ENCODE results near the gene SECISBP2.

The SECISBP2 gene

DNA sequence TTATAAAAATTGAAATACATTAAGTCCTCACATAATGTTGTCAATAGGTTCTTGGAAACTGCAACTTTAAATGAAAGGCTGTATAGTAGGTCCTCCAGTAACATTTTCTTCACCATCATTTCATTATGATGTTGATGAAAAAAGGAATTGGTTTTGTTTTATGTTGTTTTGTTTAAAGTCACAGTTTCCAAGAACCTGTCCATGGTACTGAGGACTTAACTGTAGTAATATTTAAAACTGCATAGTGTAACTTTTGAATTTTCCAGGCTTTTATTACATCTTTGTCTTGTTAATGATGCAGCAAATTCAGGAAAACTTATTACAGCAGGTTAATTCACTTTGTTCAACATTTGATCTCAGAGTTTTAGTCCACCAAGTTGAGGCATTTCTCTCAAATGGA is 11.6 kb downstream of the SECISBP2 start:
- TF ChIP-seq, protein P1, sequence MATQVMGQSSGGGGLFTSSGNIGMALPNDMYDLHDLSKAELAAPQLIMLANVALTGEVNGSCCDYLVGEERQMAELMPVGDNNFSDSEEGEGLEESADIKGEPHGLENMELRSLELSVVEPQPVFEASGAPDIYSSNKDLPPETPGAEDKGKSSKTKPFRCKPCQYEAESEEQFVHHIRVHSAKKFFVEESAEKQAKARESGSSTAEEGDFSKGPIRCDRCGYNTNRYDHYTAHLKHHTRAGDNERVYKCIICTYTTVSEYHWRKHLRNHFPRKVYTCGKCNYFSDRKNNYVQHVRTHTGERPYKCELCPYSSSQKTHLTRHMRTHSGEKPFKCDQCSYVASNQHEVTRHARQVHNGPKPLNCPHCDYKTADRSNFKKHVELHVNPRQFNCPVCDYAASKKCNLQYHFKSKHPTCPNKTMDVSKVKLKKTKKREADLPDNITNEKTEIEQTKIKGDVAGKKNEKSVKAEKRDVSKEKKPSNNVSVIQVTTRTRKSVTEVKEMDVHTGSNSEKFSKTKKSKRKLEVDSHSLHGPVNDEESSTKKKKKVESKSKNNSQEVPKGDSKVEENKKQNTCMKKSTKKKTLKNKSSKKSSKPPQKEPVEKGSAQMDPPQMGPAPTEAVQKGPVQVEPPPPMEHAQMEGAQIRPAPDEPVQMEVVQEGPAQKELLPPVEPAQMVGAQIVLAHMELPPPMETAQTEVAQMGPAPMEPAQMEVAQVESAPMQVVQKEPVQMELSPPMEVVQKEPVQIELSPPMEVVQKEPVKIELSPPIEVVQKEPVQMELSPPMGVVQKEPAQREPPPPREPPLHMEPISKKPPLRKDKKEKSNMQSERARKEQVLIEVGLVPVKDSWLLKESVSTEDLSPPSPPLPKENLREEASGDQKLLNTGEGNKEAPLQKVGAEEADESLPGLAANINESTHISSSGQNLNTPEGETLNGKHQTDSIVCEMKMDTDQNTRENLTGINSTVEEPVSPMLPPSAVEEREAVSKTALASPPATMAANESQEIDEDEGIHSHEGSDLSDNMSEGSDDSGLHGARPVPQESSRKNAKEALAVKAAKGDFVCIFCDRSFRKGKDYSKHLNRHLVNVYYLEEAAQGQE (IDR thresholded peaks at IDR 0.05; ENCODE audit: insufficient read depth in 1 of 2, low read depth in 2 of 2, low read length in 2 of 2), result no peak
- no peak for TF ChIP-seq TAF1 (IDR thresholded peaks at IDR 0.05; ENCODE audit: borderline replicate concordance, insufficient read depth, low read length)
- no peak for TF ChIP-seq SIN3A (IDR thresholded peaks at IDR 0.05; ENCODE audit: borderline replicate concordance, insufficient read depth, low read length)
- no peak for TF ChIP-seq FOXP2 (optimal IDR thresholded peaks at IDR 0.05; ENCODE audit: borderline replicate concordance, extremely low read depth, extremely low read length, insufficient read depth)
- no peak for TF ChIP-seq POLR2AphosphoS5 (IDR thresholded peaks at IDR 0.05; ENCODE audit: low read depth, low read length)

DNA sequence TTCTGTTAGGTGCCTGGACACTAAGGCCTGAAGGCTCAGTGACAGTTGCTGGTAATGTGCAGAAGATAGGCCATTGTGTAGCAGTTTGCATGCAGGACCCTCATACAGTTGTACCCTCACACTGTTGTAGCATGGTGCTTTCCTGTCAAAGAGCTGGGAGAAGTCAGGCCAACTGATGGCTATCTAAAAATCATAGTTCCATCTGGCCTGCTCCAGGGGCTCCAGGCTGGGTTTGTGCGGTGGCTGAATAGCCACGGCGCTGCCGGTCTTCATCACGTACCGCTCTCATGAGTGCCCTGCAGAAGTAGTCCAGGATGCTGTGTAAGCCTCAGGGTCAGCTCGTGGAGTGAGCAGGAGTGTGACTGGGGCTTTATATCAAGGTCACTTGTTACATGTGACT is 12.2 kb downstream of the SECISBP2 start:
- TF ChIP-seq POLR2AphosphoS5 (IDR thresholded peaks at IDR 0.05; ENCODE audit: low read depth, low read length), result no peak
- no peak for TF ChIP-seq TAF1 (IDR thresholded peaks at IDR 0.05; ENCODE audit: borderline replicate concordance, insufficient read depth, low read length)
- TF ChIP-seq, protein P1 (IDR thresholded peaks at IDR 0.05; ENCODE audit: insufficient read depth in 1 of 2, low read depth in 2 of 2, low read length in 2 of 2), result no peak
- TF ChIP-seq SIN3A (IDR thresholded peaks at IDR 0.05; ENCODE audit: borderline replicate concordance, insufficient read depth, low read length), result no peak
- TF ChIP-seq FOXP2 (optimal IDR thresholded peaks at IDR 0.05; ENCODE audit: borderline replicate concordance, extremely low read depth, extremely low read length, insufficient read depth), result no peak

DNA sequence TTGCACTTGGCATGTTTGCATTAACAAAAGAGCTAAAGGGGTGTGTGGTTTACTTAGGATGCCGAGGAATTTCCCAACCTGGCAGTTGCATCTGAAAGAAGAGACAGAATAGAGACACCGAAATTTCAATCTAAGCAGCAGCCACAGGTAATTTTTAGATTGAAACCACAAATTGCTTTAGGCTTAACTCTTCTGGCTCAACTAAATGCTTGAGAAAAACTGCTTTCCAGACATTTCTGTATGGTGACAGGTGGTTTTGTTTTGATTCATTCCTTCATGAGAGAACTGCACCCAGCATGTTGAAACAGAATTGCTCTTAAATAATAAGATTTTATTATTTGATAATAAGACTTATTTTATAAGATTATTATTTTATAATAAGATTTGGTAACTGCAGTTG is 21.5 kb downstream of the SECISBP2 start:
- TF ChIP-seq FOXP2 (optimal IDR thresholded peaks at IDR 0.05; ENCODE audit: borderline replicate concordance, extremely low read depth, extremely low read length, insufficient read depth) (no peak), POLR2AphosphoS5 (IDR thresholded peaks at IDR 0.05; ENCODE audit: low read depth, low read length) (no peak), TAF1 (IDR thresholded peaks at IDR 0.05; ENCODE audit: borderline replicate concordance, insufficient read depth, low read length) (no peak), SIN3A (IDR thresholded peaks at IDR 0.05; ENCODE audit: borderline replicate concordance, insufficient read depth, low read length) (no peak)
- TF ChIP-seq, protein P1 (IDR thresholded peaks at IDR 0.05; ENCODE audit: insufficient read depth in 1 of 2, low read depth in 2 of 2, low read length in 2 of 2), result no peak

DNA sequence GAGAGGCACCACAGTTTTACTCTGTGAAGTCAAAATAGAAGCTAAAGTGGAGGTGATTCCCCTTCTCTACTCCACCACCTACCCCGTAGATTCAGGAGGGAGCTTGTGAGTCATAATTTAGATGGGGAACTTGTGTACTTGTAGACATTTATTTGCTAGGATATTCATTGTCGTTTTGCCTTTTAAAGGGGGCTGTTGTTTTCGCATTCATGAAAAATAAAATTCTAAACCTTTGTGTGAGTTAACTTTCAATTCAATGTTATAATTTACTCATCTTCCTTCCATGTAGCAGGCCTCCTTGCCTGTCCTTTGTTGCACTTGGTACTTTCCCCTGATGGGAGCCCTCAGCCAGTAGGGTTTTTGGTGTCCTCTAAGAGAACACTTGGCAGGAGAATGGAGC is 22.0 kb downstream of the SECISBP2 start:
- TF ChIP-seq, protein P1 (IDR thresholded peaks at IDR 0.05; ENCODE audit: insufficient read depth in 1 of 2, low read depth in 2 of 2, low read length in 2 of 2), result no peak
- TF ChIP-seq FOXP2 (optimal IDR thresholded peaks at IDR 0.05; ENCODE audit: borderline replicate concordance, extremely low read depth, extremely low read length, insufficient read depth), result no peak
- no peak for TF ChIP-seq SIN3A (IDR thresholded peaks at IDR 0.05; ENCODE audit: borderline replicate concordance, insufficient read depth, low read length)
- no peak for TF ChIP-seq TAF1 (IDR thresholded peaks at IDR 0.05; ENCODE audit: borderline replicate concordance, insufficient read depth, low read length)
- TF ChIP-seq POLR2AphosphoS5 (IDR thresholded peaks at IDR 0.05; ENCODE audit: low read depth, low read length), result no peak

DNA sequence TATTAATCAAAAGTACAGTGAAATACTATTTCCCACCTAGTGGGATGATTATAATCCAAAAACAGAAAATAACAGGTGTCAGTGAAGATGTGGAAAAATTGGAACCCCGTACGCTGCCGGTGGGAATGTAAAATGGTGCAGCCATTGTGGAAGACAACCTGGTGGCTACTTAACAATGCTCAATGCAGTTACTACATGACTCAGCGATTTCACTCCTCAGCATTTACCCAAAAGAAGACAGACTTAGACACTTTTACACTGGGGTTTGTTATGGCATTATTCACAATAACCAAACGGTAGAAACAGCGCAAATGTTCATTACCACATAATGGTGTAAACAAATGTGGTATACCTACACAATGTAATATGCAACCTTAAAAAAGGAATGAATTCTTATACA is 23.9 kb downstream of the SECISBP2 start:
- TF ChIP-seq FOXP2 (optimal IDR thresholded peaks at IDR 0.05; ENCODE audit: borderline replicate concordance, extremely low read depth, extremely low read length, insufficient read depth) (no peak), TAF1 (IDR thresholded peaks at IDR 0.05; ENCODE audit: borderline replicate concordance, insufficient read depth, low read length) (no peak), SIN3A (IDR thresholded peaks at IDR 0.05; ENCODE audit: borderline replicate concordance, insufficient read depth, low read length) (no peak)
